ENCODE data around the gene PLPP4.

Gene PLPP4

DNA sequence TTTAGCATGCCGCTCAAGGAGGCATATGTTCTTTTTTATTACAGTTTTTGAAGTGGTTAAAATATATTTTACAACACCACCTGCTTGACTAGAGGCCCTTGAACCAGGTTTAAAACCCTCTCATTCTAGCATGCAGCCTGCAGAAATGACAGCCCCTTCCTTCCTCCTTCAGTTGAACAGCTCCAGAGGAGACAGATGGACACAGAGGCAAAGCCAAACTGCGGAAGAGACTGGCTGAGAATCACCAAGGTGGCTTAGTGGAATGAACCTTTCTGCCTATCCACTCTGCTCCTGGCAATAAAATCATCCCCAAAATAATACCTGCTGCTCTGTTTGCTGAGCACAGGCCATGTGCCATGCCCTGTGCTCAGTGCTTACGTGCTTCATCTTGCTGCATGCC lies 23.9 kb upstream of the PLPP4 start:
- ChIA-PET CTCF (interaction anchor here (0.7 to 1.6 kb wide), 2 partner anchors 9 to 44 kb away, joined by 6 to 7 read pairs; no protein-coding TSS in a partner anchor), POLR2A (no interaction called here)
- Histone ChIP-seq H3K4me3 (ENCODE audit: low read depth, low read length) (no peak overlapping the region), H3K4me1 (ENCODE audit: control insufficient read depth, insufficient read depth, low read length) (no peaks in the 10 kb centered on the region), H3K36me3 (ENCODE audit: control insufficient read depth in 2 of 2, insufficient read depth in 1 of 2, low read length in 2 of 2) (no peaks in the 10 kb centered on the region), H3K27ac (ENCODE audit: extremely low read depth, low read depth, low read length) (no peak overlapping the region), H3K9me3 (ENCODE audit: control insufficient read depth, insufficient read depth, low read depth, low read length) (no peaks in the 10 kb centered on the region)
- TF ChIP-seq GFI1B (tag by site-specific recombination; IDR thresholded peaks at IDR 0.05) (no peak), ZNF423 (tag by site-specific recombination; IDR thresholded peaks at IDR 0.05) (no peak), ZNF521 (tag by site-specific recombination; IDR thresholded peaks at IDR 0.05) (no peak), ZNF530 (tag by site-specific recombination; IDR thresholded peaks at IDR 0.05; ENCODE audit: low read depth) (no peak), ZNF600 (tag by site-specific recombination; IDR thresholded peaks at IDR 0.05) (no peak), ZNF510 (tag by site-specific recombination; IDR thresholded peaks at IDR 0.05; ENCODE audit: insufficient replicate concordance) (no peak), ZNF555 (tag by site-specific recombination; conservative IDR thresholded peaks at IDR 0.05) (no peak), ZNF132 (tag by site-specific recombination; IDR thresholded peaks at IDR 0.05; ENCODE audit: borderline replicate concordance) (no peak), ZNF155 (tag by site-specific recombination; IDR thresholded peaks at IDR 0.05) (no peak), ZBTB20 (tag by site-specific recombination; IDR thresholded peaks at IDR 0.05) (no peak), ZNF416 (tag by site-specific recombination; IDR thresholded peaks at IDR 0.05) (no peak), IKZF3 (tag by site-specific recombination; IDR thresholded peaks at IDR 0.05) (no peak)
- TF ChIP-seq, protein P1, sequence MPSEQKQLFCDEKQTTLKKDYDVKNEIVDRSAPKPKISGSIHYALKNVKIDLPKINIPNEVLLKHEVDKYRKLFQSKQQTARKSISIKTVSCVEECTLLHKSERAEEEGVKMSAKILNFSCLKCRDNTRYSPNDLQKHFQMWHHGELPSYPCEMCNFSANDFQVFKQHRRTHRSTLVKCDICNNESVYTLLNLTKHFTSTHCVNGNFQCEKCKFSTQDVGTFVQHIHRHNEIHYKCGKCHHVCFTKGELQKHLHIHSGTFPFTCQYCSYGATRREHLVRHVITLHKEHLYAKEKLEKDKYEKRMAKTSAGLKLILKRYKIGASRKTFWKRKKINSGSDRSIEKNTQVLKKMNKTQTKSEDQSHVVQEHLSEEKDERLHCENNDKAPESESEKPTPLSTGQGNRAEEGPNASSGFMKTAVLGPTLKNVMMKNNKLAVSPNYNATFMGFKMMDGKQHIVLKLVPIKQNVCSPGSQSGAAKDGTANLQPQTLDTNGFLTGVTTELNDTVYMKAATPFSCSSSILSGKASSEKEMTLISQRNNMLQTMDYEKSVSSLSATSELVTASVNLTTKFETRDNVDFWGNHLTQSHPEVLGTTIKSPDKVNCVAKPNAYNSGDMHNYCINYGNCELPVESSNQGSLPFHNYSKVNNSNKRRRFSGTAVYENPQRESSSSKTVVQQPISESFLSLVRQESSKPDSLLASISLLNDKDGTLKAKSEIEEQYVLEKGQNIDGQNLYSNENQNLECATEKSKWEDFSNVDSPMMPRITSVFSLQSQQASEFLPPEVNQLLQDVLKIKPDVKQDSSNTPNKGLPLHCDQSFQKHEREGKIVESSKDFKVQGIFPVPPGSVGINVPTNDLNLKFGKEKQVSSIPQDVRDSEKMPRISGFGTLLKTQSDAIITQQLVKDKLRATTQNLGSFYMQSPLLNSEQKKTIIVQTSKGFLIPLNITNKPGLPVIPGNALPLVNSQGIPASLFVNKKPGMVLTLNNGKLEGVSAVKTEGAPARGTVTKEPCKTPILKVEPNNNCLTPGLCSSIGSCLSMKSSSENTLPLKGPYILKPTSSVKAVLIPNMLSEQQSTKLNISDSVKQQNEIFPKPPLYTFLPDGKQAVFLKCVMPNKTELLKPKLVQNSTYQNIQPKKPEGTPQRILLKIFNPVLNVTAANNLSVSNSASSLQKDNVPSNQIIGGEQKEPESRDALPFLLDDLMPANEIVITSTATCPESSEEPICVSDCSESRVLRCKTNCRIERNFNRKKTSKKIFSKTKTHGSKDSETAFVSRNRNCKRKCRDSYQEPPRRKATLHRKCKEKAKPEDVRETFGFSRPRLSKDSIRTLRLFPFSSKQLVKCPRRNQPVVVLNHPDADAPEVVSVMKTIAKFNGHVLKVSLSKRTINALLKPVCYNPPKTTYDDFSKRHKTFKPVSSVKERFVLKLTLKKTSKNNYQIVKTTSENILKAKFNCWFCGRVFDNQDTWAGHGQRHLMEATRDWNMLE (tag by site-specific recombination; conservative IDR thresholded peaks at IDR 0.05; ENCODE audit: low read depth): no peak

DNA sequence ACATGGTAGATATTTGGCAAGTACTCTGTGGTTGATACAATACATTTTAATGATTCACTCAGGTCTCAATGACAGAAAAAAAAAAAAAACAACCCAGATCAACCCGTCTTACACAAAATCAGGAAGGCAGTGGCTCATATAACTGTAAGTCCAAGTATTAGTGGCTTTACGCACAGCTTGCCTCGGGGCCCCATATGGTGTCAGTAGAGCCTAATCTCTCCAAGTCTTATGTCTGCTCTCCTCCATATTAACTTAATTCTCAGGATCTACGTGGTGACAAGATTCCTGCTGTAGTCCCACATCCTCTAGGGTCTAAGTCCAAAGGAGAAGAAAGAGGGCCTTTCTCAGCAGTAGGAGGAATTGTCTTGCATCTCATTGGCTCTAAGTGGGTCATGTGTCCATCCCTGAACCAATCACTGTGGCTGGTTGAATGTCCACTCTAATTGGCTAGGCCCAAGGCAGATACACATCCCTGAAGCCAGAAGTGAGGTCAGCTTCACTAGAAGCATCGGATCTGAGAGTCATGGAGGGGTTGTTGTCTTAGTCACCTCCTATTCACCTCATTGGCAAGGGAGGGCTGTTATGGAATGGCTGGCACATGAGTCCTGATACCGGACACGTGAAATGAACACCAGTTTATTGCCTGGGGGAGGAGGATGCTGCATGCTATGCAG lies 20.5 kb upstream of the PLPP4 start:
- Histone ChIP-seq H3K9me3 (ENCODE audit: control insufficient read depth, insufficient read depth, low read depth, low read length) (no peaks in the 10 kb centered on the region), H3K4me3 (ENCODE audit: low read depth, low read length) (no peak overlapping the region), H3K36me3 (ENCODE audit: control insufficient read depth in 2 of 2, insufficient read depth in 1 of 2, low read length in 2 of 2) (no peaks in the 10 kb centered on the region), H3K4me1 (ENCODE audit: control insufficient read depth, insufficient read depth, low read length) (no peaks in the 10 kb centered on the region), H3K27ac (ENCODE audit: extremely low read depth, low read depth, low read length) (no peak overlapping the region)
- ChIA-PET POLR2A (interaction anchor here (0.7 kb wide), 1 partner anchor 121 kb away, joined by 5 read pairs; no protein-coding TSS in a partner anchor), CTCF (interaction anchor here (0.6 to 0.7 kb wide), 2 partner anchors 121 to 380 kb away, joined by 3 read pairs; no protein-coding TSS in a partner anchor)
- TF ChIP-seq HOXD13 (CRISPR knock-in tag; IDR thresholded peaks at IDR 0.05; ENCODE audit: borderline replicate concordance): no peak
- TF ChIP-seq, protein P2, sequence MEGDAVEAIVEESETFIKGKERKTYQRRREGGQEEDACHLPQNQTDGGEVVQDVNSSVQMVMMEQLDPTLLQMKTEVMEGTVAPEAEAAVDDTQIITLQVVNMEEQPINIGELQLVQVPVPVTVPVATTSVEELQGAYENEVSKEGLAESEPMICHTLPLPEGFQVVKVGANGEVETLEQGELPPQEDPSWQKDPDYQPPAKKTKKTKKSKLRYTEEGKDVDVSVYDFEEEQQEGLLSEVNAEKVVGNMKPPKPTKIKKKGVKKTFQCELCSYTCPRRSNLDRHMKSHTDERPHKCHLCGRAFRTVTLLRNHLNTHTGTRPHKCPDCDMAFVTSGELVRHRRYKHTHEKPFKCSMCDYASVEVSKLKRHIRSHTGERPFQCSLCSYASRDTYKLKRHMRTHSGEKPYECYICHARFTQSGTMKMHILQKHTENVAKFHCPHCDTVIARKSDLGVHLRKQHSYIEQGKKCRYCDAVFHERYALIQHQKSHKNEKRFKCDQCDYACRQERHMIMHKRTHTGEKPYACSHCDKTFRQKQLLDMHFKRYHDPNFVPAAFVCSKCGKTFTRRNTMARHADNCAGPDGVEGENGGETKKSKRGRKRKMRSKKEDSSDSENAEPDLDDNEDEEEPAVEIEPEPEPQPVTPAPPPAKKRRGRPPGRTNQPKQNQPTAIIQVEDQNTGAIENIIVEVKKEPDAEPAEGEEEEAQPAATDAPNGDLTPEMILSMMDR (tag by site-specific recombination; IDR thresholded peaks at IDR 0.05): peak; percentile 24; the same call in 1 of the 2 replicates

All from HEK293 (cell line).